Iris pigment epithelial cell (primary cell): ENCODE results near the gene COQ7.

Source experiments
- DNase-seq: peaks from one replicate; pipeline ENCODE4 v3.0.0-alpha.2; 2011; ENCODE audit warnings: low read depth

Gene COQ7

GRCh38 chr16:19086322-19087199, 19.1 kb downstream of the COQ7 start:
- peak; percentile 91 for DNase-seq

- no peak for DNase-seq
Observed at GRCh38 chr16:19088341-19088916, 21.0 kb downstream of the COQ7 start.

- DNase-seq = no peak
Observed at GRCh38 chr16:19089410-19089955, 22.1 kb downstream of the COQ7 start.

- no peak for DNase-seq
Observed at GRCh38 chr16:19090916-19091315, 23.5 kb downstream of the COQ7 start.

GRCh38 chr16:19092653-19093410, 25.4 kb downstream of the COQ7 start:
- no peak for DNase-seq

GRCh38 chr16:19093631-19094541, 26.5 kb downstream of the COQ7 start:
- no peak for DNase-seq

- no peak for DNase-seq
Observed at GRCh38 chr16:19094542-19095365, 27.3 kb downstream of the COQ7 start.

- DNase-seq = no peak
Observed at GRCh38 chr16:19095654-19096053, 28.2 kb downstream of the COQ7 start.

- DNase-seq = no peak
Observed at GRCh38 chr16:19098173-19098572, 30.8 kb downstream of the COQ7 start.

GRCh38 chr16:19102187-19102872, 34.9 kb downstream of the COQ7 start:
- no peak for DNase-seq

- DNase-seq = no peak
Observed at GRCh38 chr16:19104607-19105006, 37.2 kb downstream of the COQ7 start.

- DNase-seq = no peak
Observed at GRCh38 chr16:19105131-19105530, 37.7 kb downstream of the COQ7 start.

- DNase-seq = no peak
Observed at GRCh38 chr16:19105891-19106624, 38.6 kb downstream of the COQ7 start.

- no peak for DNase-seq
Observed at GRCh38 chr16:19106625-19107020, 39.2 kb downstream of the COQ7 start.

GRCh38 chr16:19108409-19109287, 41.2 kb downstream of the COQ7 start:
- DNase-seq = no peak

- no peak for DNase-seq
Observed at GRCh38 chr16:19109288-19109664, 41.9 kb downstream of the COQ7 start.

- no peak for DNase-seq
Observed at GRCh38 chr16:19110537-19111360, 43.3 kb downstream of the COQ7 start.

GRCh38 chr16:19112099-19112407, 44.6 kb downstream of the COQ7 start:
- DNase-seq = no peak
